ENCODE results near the gene SLAMF9.
A peak's percentile ranks its signal among the peaks of the same experiment; 100 is the strongest.

SLAMF9 gene

DNA sequence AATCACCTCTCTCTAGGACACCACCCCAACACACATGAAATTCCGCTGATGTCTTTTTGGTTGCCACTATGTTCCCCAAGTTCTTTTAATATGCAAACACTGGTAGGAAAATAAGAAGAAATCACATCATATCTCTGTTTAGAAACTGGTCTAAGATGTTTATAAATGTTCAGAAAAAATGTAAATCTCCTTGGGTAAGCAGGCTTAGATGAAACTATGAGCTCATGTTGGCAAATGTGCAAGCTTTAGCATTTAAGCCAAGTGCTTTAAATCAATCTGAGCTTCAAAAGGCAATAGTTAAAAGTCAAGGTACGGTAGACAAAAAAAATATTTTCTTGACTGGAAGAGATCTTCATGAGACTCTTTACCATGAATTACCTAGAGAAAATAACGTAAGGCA lies 25.2 kb upstream of the SLAMF9 start:
- Histone ChIP-seq H3K9me3 (ENCODE audit: control insufficient read depth in 2 of 2, low read length in 2 of 2) (no peaks in the 10 kb centered on the region), H3K36me3 (ENCODE audit: control insufficient read depth in 2 of 2, insufficient read depth in 2 of 2, low read length in 2 of 2) (peaks cover 5 to 11% of the 10 kb centered on the region in 2 donors), H3K4me3 (ENCODE audit: low read length in 2 of 2) (no peak overlapping the region), H3K9ac (ENCODE audit: low read depth in 1 of 2, low read length in 2 of 2) (no peak overlapping the region), H3K27ac (ENCODE audit: low read depth in 2 of 2, low read length in 2 of 2) (no peak overlapping the region), H3K4me1 (ENCODE audit: control insufficient read depth in 2 of 2, insufficient read depth in 2 of 2, low read length in 2 of 2) (no peaks in the 10 kb centered on the region), H3K27me3 (ENCODE audit: control insufficient read depth in 2 of 2, insufficient read depth in 2 of 2, low read length in 2 of 2) (no peaks in the 10 kb centered on the region)

DNA sequence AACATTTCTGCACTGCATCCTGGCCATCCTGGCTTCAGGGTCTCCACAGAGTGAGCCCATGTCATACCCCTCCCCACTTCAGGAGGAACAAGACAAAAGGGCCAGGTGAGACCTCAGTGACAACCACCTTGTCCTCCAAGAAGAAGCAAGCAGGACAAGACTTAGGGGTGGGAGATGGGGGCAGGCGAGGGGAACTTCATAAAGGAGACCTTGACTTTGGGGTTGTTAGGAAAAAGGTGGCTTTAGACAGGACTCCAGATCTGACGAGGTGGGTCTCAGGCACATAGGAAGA lies 24.0 kb upstream of the SLAMF9 start:
- H3K27ac ChIP-seq (ENCODE audit: low read depth in 2 of 2, low read length in 2 of 2): no peak overlapping the region
- H3K4me1 ChIP-seq (ENCODE audit: control insufficient read depth in 2 of 2, insufficient read depth in 2 of 2, low read length in 2 of 2): no peaks in the 10 kb centered on the region
- no peak overlapping the region for H3K4me3 ChIP-seq (ENCODE audit: low read length in 2 of 2)
- H3K9ac ChIP-seq (ENCODE audit: low read depth in 1 of 2, low read length in 2 of 2): no peak overlapping the region
- no peaks in the 10 kb centered on the region for H3K9me3 ChIP-seq (ENCODE audit: control insufficient read depth in 2 of 2, low read length in 2 of 2)
- H3K27me3 ChIP-seq (ENCODE audit: control insufficient read depth in 2 of 2, insufficient read depth in 2 of 2, low read length in 2 of 2): no peaks in the 10 kb centered on the region
- peaks cover 5 to 11% of the 10 kb centered on the region in 2 donors for H3K36me3 ChIP-seq (ENCODE audit: control insufficient read depth in 2 of 2, insufficient read depth in 2 of 2, low read length in 2 of 2)

DNA sequence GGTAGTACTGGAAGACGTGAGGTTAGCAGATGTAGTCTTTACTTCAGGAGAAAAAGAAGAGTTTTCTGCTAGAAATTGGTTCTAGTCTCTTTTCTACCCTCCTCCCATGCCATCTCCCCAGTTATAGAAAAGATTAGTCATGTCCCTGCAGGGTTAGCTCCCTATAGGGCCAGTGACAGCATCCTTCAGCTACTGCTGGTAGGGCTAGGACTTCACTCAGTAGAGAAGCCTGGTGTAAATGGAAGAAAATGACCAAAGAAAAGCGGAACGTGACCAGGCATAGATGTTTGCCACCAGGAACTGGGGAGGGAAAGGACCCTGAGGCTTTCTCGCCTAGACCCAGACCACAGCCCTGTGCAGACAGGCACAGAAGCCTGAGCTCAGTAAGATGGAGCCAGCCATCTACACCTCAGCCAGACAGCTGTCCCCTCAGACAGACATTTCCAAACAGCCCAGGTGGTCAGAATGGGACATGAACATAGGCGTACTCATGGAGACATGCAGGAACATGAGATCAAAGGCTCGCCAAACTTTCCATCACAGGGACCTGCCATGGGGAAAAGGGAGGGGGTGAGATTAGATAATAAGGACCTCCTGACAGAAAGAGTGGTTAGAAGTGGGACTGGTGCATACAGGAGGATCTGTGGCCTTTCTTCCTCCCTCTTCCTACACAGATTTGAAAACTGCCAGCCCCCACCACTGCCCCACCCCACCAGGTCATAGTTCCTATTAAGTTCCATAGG lies 23.5 kb upstream of the SLAMF9 start:
- H3K9me3 ChIP-seq (ENCODE audit: control insufficient read depth in 2 of 2, low read length in 2 of 2): no peaks in the 10 kb centered on the region
- no peaks in the 10 kb centered on the region for H3K27me3 ChIP-seq (ENCODE audit: control insufficient read depth in 2 of 2, insufficient read depth in 2 of 2, low read length in 2 of 2)
- peaks cover 5 to 11% of the 10 kb centered on the region in 2 donors for H3K36me3 ChIP-seq (ENCODE audit: control insufficient read depth in 2 of 2, insufficient read depth in 2 of 2, low read length in 2 of 2)
- no peaks in the 10 kb centered on the region for H3K4me1 ChIP-seq (ENCODE audit: control insufficient read depth in 2 of 2, insufficient read depth in 2 of 2, low read length in 2 of 2)
- H3K27ac ChIP-seq (ENCODE audit: low read depth in 2 of 2, low read length in 2 of 2): no peak overlapping the region
- no peak overlapping the region for H3K4me3 ChIP-seq (ENCODE audit: low read length in 2 of 2)
- no peak overlapping the region for H3K9ac ChIP-seq (ENCODE audit: low read depth in 1 of 2, low read length in 2 of 2)

DNA sequence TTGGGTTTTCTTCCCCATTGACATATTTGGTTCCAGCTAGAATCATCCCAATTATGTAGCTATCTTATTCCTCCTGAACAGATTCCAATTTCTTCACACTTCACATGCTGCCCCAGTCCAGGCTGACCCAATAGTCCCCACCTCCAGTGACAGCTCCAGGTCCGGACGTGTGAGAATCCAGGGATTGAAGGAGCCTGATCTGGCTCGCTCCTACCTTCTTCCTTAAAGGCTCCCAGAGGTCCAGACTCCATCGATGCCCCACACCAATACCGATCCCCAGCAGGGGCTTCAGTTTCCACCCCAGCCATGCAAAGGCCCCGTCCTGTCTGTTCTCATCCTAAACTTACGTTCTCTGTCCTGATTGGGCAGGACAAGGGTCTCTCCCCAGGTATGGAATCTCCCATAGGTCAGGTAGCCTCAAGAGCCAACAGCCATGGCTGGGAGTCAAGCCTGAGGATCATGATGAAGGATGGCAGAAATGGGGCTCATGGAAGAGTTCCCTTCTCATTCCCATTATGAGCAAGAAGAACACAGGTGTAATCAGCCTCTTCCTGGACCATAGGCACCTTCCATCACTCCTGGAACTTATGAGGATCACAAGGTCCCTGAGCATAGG lies 20.4 kb upstream of the SLAMF9 start:
- Histone ChIP-seq H3K9me3 (ENCODE audit: control insufficient read depth in 2 of 2, low read length in 2 of 2) (no peaks in the 10 kb centered on the region), H3K4me3 (ENCODE audit: low read length in 2 of 2) (no peak overlapping the region), H3K9ac (ENCODE audit: low read depth in 1 of 2, low read length in 2 of 2) (no peak overlapping the region), H3K4me1 (ENCODE audit: control insufficient read depth in 2 of 2, insufficient read depth in 2 of 2, low read length in 2 of 2) (peaks cover 13 to 22% of the 10 kb centered on the region in 2 donors), H3K27me3 (ENCODE audit: control insufficient read depth in 2 of 2, insufficient read depth in 2 of 2, low read length in 2 of 2) (no peaks in the 10 kb centered on the region), H3K27ac (ENCODE audit: low read depth in 2 of 2, low read length in 2 of 2) (no peak overlapping the region), H3K36me3 (ENCODE audit: control insufficient read depth in 2 of 2, insufficient read depth in 2 of 2, low read length in 2 of 2) (no peaks in the 10 kb centered on the region)

DNA sequence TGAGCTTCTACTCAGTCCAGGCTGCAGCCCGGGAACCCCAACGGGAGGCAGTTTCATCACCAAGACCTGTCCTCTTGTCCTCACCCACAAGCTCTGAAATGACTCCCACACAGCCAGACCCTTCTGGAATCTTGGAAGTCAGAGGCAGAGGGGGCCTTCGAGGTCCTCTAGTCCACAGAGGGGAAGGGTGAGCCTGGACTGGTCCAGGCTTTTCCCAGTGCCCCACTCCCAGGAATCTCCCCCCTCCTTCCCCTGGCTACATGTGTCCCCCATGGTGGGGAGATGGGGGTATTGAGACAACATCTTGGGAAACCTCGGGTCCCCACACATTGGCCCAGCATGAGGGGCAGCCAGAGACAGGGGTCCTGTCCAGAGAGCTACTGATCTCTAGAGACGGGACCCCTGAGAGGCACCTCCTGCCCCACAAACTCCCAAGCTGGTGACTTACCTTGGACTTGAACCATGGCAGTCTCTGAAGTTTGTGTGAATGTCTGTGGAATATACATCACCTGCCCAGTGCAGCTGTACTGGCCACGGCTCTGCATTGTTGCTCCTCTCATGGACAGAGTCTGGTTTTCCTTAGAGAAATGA lies 19.4 kb upstream of the SLAMF9 start:
- H3K27me3 ChIP-seq (ENCODE audit: control insufficient read depth in 2 of 2, insufficient read depth in 2 of 2, low read length in 2 of 2): no peaks in the 10 kb centered on the region
- H3K4me1 ChIP-seq (ENCODE audit: control insufficient read depth in 2 of 2, insufficient read depth in 2 of 2, low read length in 2 of 2): peaks cover 13 to 22% of the 10 kb centered on the region in 2 donors
- no peak overlapping the region for H3K27ac ChIP-seq (ENCODE audit: low read depth in 2 of 2, low read length in 2 of 2)
- H3K4me3 ChIP-seq (ENCODE audit: low read length in 2 of 2): no peak overlapping the region
- H3K9ac ChIP-seq (ENCODE audit: low read depth in 1 of 2, low read length in 2 of 2): no peak overlapping the region
- H3K9me3 ChIP-seq (ENCODE audit: control insufficient read depth in 2 of 2, low read length in 2 of 2): no peaks in the 10 kb centered on the region
- no peaks in the 10 kb centered on the region for H3K36me3 ChIP-seq (ENCODE audit: control insufficient read depth in 2 of 2, insufficient read depth in 2 of 2, low read length in 2 of 2)

DNA sequence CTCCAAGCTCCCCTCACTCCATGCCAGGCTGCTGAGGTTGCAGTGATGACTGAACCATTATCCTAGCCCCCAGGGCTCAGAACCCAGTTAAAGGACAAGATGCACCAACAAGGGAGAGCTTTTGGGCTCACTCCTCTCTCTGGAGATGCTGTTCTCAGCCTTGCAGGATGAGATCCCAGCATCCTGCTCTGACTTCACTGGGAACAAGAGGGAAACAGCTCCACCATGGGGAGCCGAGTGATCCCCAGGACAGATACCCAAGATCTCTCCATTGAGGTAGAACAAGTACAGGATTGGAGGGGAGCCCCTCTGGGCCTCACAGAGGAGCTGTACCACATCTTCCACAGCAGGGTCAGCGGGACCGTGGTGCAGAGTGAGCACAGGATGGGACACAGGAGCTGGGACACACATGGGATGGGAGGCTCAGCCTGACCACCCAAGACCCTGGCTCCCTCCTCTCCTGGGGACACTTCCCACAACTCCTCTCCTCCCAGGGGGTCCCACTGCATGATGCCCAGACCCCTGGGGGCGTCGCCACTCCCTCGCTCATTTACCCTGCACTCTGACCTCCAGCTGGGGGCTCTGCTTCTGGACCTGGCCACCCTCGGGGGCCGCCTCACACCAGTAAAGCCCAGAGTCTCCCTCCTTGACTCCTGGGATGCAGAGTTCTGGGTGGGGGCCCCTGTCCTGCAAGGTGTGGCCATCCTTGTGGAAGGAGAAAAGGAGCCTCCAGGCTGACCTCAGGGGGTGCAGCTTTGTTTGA lies 18.6 kb upstream of the SLAMF9 start:
- H3K9ac ChIP-seq (ENCODE audit: low read depth in 1 of 2, low read length in 2 of 2): no peak overlapping the region
- H3K27me3 ChIP-seq (ENCODE audit: control insufficient read depth in 2 of 2, insufficient read depth in 2 of 2, low read length in 2 of 2): no peaks in the 10 kb centered on the region
- H3K27ac ChIP-seq (ENCODE audit: low read depth in 2 of 2, low read length in 2 of 2): no peak overlapping the region
- H3K4me1 ChIP-seq (ENCODE audit: control insufficient read depth in 2 of 2, insufficient read depth in 2 of 2, low read length in 2 of 2): peaks cover 13 to 22% of the 10 kb centered on the region in 2 donors
- H3K36me3 ChIP-seq (ENCODE audit: control insufficient read depth in 2 of 2, insufficient read depth in 2 of 2, low read length in 2 of 2): no peaks in the 10 kb centered on the region
- H3K4me3 ChIP-seq (ENCODE audit: low read length in 2 of 2): no peak overlapping the region
- H3K9me3 ChIP-seq (ENCODE audit: control insufficient read depth in 2 of 2, low read length in 2 of 2): no peaks in the 10 kb centered on the region

DNA sequence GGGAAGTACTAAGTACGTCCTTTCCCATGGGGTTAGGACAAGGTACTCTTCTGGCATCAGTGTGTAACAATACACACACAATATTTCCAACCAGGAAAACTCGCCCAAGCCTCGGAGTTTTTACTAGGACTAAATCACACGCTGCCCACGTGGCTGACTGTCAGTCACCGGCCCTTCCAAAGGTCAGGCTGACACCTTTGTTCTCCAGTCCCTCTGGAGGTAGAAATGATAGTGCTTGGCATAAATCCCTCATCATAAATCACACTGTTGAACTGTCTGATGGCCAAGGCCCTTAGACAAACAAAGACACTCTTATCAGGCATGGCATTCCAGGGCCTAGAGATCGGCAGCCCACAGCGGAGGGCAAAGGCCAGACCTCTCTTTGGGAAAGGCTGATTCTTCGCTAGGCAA lies 16.9 kb upstream of the SLAMF9 start:
- Histone ChIP-seq H3K27ac (ENCODE audit: low read depth in 2 of 2, low read length in 2 of 2) (peak overlapping the region; percentile 73), H3K9me3 (ENCODE audit: control insufficient read depth in 2 of 2, low read length in 2 of 2) (no peaks in the 10 kb centered on the region), H3K4me3 (ENCODE audit: low read length in 2 of 2) (no peak overlapping the region), H3K4me1 (ENCODE audit: control insufficient read depth in 2 of 2, insufficient read depth in 2 of 2, low read length in 2 of 2) (peaks cover 13 to 22% of the 10 kb centered on the region in 2 donors), H3K9ac (ENCODE audit: low read depth in 1 of 2, low read length in 2 of 2) (no peak overlapping the region), H3K36me3 (ENCODE audit: control insufficient read depth in 2 of 2, insufficient read depth in 2 of 2, low read length in 2 of 2) (no peaks in the 10 kb centered on the region), H3K27me3 (ENCODE audit: control insufficient read depth in 2 of 2, insufficient read depth in 2 of 2, low read length in 2 of 2) (no peaks in the 10 kb centered on the region)

DNA sequence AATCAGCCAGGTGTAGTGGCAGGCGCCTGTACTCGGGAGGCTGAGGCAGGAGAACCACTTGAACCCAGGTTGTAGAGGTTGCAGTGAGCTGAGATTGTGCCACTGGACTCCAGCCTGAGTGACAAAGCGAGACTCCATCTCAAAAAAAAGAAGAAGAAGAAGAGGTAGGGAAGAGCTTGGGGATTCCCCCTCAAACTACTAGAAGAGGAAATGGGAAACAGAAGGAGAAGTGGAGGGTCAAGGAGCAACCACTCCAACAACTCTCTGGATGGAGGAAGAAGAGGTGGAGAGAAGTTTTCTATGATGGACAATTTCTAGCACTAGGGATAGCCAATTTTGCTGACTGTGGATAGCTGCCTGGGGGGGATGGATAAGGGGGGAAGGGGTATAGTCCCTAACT lies 14.9 kb upstream of the SLAMF9 start:
- no peaks in the 10 kb centered on the region for H3K36me3 ChIP-seq (ENCODE audit: control insufficient read depth in 2 of 2, insufficient read depth in 2 of 2, low read length in 2 of 2)
- H3K4me1 ChIP-seq (ENCODE audit: control insufficient read depth in 2 of 2, insufficient read depth in 2 of 2, low read length in 2 of 2): peaks cover 13 to 22% of the 10 kb centered on the region in 2 donors
- no peak overlapping the region for H3K9ac ChIP-seq (ENCODE audit: low read depth in 1 of 2, low read length in 2 of 2)
- H3K27ac ChIP-seq (ENCODE audit: low read depth in 2 of 2, low read length in 2 of 2): no peak overlapping the region
- H3K27me3 ChIP-seq (ENCODE audit: control insufficient read depth in 2 of 2, insufficient read depth in 2 of 2, low read length in 2 of 2): no peaks in the 10 kb centered on the region
- H3K4me3 ChIP-seq (ENCODE audit: low read length in 2 of 2): no peak overlapping the region
- H3K9me3 ChIP-seq (ENCODE audit: control insufficient read depth in 2 of 2, low read length in 2 of 2): no peaks in the 10 kb centered on the region

DNA sequence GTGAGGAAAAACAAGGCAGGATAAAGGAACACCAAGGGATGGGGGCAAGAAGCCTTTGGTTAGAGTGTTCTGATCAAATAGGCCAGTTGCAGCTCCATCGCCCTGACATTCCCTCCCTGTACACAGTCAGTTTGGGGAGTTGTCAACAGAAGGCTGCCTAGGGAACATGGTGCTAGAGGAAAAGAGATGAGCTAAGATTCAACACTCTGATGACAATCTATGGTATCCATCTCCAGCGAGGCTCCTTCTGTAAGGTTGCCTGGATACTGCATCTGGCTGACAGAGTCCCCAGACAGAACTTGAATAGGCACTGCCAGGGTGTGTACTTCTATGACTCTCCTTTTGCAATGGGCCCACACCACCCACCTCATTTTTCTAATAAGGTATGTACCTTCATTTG lies 11.2 kb upstream of the SLAMF9 start:
- Histone ChIP-seq H3K9ac (ENCODE audit: low read depth in 1 of 2, low read length in 2 of 2) (peak overlapping the region in 1 of 2 donors; percentile 8), H3K4me1 (ENCODE audit: control insufficient read depth in 2 of 2, insufficient read depth in 2 of 2, low read length in 2 of 2) (peaks cover 9 to 23% of the 10 kb centered on the region in 2 donors), H3K27me3 (ENCODE audit: control insufficient read depth in 2 of 2, insufficient read depth in 2 of 2, low read length in 2 of 2) (no peaks in the 10 kb centered on the region), H3K9me3 (ENCODE audit: control insufficient read depth in 2 of 2, low read length in 2 of 2) (no peaks in the 10 kb centered on the region), H3K36me3 (ENCODE audit: control insufficient read depth in 2 of 2, insufficient read depth in 2 of 2, low read length in 2 of 2) (no peaks in the 10 kb centered on the region), H3K27ac (ENCODE audit: low read depth in 2 of 2, low read length in 2 of 2) (no peak overlapping the region), H3K4me3 (ENCODE audit: low read length in 2 of 2) (no peak overlapping the region)

DNA sequence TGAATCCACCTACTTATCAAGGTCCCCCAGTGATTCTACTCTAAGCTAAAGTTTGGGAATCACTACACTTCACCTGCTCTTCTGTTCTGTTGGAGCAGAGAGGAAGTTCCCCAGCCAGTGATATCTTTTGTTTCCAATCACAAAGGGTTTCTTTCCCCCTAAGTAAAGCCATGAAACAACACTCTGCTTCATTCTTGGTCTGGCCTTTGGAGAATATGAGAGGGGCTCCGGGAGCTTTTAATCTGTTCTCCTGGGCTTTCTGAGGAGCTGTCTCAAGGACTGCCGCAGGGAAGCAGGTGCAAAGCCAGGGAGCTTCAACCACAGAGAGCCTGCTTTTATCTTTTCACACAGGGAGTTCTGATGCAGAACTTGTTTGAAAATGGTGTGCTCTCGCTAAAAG lies 10.1 kb upstream of the SLAMF9 start:
- H3K27ac ChIP-seq (ENCODE audit: low read depth in 2 of 2, low read length in 2 of 2): no peak overlapping the region
- H3K4me3 ChIP-seq (ENCODE audit: low read length in 2 of 2): no peak overlapping the region
- H3K36me3 ChIP-seq (ENCODE audit: control insufficient read depth in 2 of 2, insufficient read depth in 2 of 2, low read length in 2 of 2): no peaks in the 10 kb centered on the region
- H3K4me1 ChIP-seq (ENCODE audit: control insufficient read depth in 2 of 2, insufficient read depth in 2 of 2, low read length in 2 of 2): peaks cover 6 to 16% of the 10 kb centered on the region in 2 donors
- H3K27me3 ChIP-seq (ENCODE audit: control insufficient read depth in 2 of 2, insufficient read depth in 2 of 2, low read length in 2 of 2): no peaks in the 10 kb centered on the region
- no peaks in the 10 kb centered on the region for H3K9me3 ChIP-seq (ENCODE audit: control insufficient read depth in 2 of 2, low read length in 2 of 2)
- no peak overlapping the region for H3K9ac ChIP-seq (ENCODE audit: low read depth in 1 of 2, low read length in 2 of 2)

All from mucosa of rectum (tissue), 2 donors.